Gastrocnemius medialis (tissue), 4 donors: ENCODE data around the gene GABRB1. TPM values are rescaled to one million over a fixed set of nuclear protein-coding genes. Genes with fewer than 3 reads are reported as not detected.

Source experiments
- ATAC-seq, 2 donors: fragments of 150-250 bp; one replicate each; pipeline ENCODE4 v1.9.1; 2016
- DNase-seq, 2 donors: peaks; one replicate each; pipeline ENCODE4 v3.0.0-alpha.2; 2019
- H3K27ac ChIP-seq, 4 donors: fragments of 200-600 bp; sonication (generic); 1 replicate in 1 of 4; 2 replicates in 3 of 4; pipeline ENCODE4 v1.5.1; 2016 to 2018; ENCODE audit warnings: mild to moderate bottlenecking in 2 of 4, moderate library complexity in 1 of 4
- H3K27me3 ChIP-seq, 3 donors: fragments of 200-600 bp; sonication (generic) in 2 of 3; 1 replicate in 1 of 3; 2 replicates in 2 of 3; pipeline versions ENCODE4 v1.5.1 to v1.6.0; 2016 to 2019; ENCODE audit warnings: mild to moderate bottlenecking in 1 of 3, moderate library complexity in 1 of 3
- H3K36me3 ChIP-seq, 2 donors: fragments of 200-600 bp; sonication (generic) in 1 of 2; one replicate each; pipeline ENCODE4 v1.5.1; 2017 to 2018
- H3K4me1 ChIP-seq, 2 donors: fragments of 200-600 bp; sonication (generic) in 1 of 2; one replicate each; pipeline ENCODE4 v1.5.1; 2016 to 2017; ENCODE audit warnings: mild to moderate bottlenecking in 2 of 2
- H3K4me3 ChIP-seq, 4 donors: fragments of 200-600 bp; sonication (generic) in 3 of 4; 1 replicate in 1 of 4; 2 replicates in 3 of 4; pipeline ENCODE4 v1.5.1; 2016 to 2019; ENCODE audit warnings: mild to moderate bottlenecking in 2 of 4
- H3K9me3 ChIP-seq, 3 donors: fragments of 200-600 bp; sonication (generic) in 2 of 3; 1 replicate in 1 of 3; 2 replicates in 2 of 3; pipeline ENCODE4 v1.5.1; 2016 to 2019
- POLR2A ChIP-seq, 2 donors: fragments of 450-650 bp; IDR thresholded peaks; one replicate each; pipeline ENCODE4 v1.6.1; 2017; ENCODE audit warnings: antibody characterized with exemption in 2 of 2, mild to moderate bottlenecking in 2 of 2, moderate library complexity in 2 of 2
- in situ Hi-C, 4 donors: fragments of 200-750 bp; cut with MboI; loops; one replicate each; pipeline versions ENCODE4 v1.15.0 to v1.8.0; 2017; ENCODE audit warnings: low sequenced_read_pairs in 4 of 4
- intact Hi-C: fragments of 100-400 bp; cut with DNase I; formaldehyde crosslinking; loops from one replicate; pipeline ENCODE4 v1.15.1; 2023; ENCODE audit warnings: low total_unique reads
- total RNA-seq, 4 donors: library from RNA; depleted of rRNA; stranded (reverse); fragments of >200 nt; gene quantifications; one replicate each; pipeline versions ENCODE4 v1.1.0 to v1.2.3, GENCODE V29; 2016
- TF ChIP-seq, protein P1 (sequence below), 5 experiments: fragments of 450-650 bp in 3 of 5; fragments of 200-600 bp in 2 of 5; sonication (generic) in 2 of 5; IDR thresholded peaks in 4 of 5; conservative IDR thresholded peaks in 1 of 5; 1 replicate in 4 of 5; 2 replicates in 1 of 5; pipeline ENCODE4 v1.5.1; 2016 to 2019; ENCODE audit warnings: antibody characterized with exemption in 5 of 5, mild to moderate bottlenecking in 3 of 5, moderate library complexity in 3 of 5

Gene GABRB1
- total RNA-seq, 4 donors from 2014 or later: not detected

DNA sequence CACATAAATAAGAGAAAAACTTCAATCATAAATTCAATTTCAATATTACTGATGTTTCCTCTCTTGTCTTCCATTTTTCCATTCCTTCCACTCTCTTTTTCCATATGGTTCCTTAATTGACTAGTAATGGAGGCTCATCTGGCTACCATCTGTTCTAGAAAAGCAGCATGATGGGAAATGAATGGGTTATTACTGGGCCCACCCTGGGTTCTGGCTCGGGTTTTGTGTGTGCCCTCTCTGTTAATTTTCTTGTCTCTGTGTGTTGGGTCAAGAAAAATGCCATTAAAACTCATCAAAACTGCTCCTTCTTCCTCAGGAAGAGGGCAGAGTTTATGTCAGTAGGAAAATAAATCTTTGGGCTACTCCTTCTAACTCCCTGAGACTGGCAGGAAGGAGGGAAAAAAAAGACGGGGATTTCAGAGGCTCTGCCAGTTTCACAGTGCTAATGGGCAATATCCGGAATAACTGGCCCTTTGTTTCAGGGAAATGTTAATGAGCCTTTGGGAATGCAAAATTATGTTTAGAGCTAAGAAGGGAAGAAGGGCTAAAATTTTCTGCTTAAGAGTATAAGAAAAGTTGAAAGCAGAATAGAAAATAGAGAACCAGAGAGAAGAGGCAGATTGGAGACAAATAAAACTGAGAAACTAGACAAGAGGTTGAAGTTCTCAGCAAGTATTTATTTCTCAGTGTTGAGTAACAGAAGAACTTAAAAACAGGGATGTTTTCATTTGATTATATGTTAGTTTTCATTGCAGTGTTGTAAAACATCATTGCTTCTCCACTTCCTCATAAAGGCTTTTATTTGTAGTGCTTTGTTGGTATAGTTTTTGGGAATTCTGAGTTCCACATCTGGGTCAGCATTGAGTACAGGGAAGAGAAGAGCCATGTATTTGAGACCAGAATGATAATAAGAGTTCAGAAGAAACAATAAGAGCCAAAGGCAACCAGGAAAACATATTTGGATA, 19.7 kb downstream of the GABRB1 start:
- DNase-seq: no peak
- Histone ChIP-seq H3K36me3 (no peaks in the 10 kb centered on the region), H3K4me3 (no peak overlapping the region), H3K27ac (no peak overlapping the region), H3K4me1 (no peaks in the 10 kb centered on the region), H3K27me3 (no peaks in the 10 kb centered on the region), H3K9me3 (no peaks in the 10 kb centered on the region)
- in situ Hi-C loops (no loop called here), intact Hi-C loops (no loop called here)
- TF ChIP-seq, protein P1, sequence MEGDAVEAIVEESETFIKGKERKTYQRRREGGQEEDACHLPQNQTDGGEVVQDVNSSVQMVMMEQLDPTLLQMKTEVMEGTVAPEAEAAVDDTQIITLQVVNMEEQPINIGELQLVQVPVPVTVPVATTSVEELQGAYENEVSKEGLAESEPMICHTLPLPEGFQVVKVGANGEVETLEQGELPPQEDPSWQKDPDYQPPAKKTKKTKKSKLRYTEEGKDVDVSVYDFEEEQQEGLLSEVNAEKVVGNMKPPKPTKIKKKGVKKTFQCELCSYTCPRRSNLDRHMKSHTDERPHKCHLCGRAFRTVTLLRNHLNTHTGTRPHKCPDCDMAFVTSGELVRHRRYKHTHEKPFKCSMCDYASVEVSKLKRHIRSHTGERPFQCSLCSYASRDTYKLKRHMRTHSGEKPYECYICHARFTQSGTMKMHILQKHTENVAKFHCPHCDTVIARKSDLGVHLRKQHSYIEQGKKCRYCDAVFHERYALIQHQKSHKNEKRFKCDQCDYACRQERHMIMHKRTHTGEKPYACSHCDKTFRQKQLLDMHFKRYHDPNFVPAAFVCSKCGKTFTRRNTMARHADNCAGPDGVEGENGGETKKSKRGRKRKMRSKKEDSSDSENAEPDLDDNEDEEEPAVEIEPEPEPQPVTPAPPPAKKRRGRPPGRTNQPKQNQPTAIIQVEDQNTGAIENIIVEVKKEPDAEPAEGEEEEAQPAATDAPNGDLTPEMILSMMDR (IDR thresholded peaks at IDR 0.05 in 4 of 5, conservative IDR thresholded peaks at IDR 0.05 in 1 of 5): no peak
- TF ChIP-seq POLR2A (IDR thresholded peaks at IDR 0.05): no peak
- no peak for ATAC-seq

DNA sequence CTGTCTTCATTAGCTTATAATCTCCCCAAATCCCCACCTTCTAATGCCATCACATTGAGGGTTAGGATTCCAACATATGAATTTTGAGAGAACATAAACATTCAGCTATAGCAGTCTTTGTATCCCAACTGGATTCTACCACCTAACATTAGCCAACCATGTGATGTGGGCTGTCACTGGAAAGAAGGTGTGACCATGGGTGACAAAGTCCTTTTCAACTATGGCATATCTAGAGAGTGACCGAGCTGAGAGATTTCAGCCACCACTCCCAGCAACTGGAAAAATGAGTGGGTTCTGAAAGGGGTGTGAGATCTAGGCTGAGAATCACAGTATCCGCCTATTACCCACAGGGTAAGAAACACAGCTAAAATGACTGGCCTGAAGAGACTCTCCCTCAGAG, 22.1 kb downstream of the GABRB1 start:
- TF ChIP-seq, protein P1 (IDR thresholded peaks at IDR 0.05 in 4 of 5, conservative IDR thresholded peaks at IDR 0.05 in 1 of 5): no peak
- TF ChIP-seq POLR2A (IDR thresholded peaks at IDR 0.05): no peak
- no peak overlapping the region for H3K4me3 ChIP-seq
- no peak for DNase-seq
- no peak for ATAC-seq
- no peaks in the 10 kb centered on the region for H3K27me3 ChIP-seq
- no peaks in the 10 kb centered on the region for H3K4me1 ChIP-seq
- intact Hi-C loops: no loop called here
- H3K27ac ChIP-seq: no peak overlapping the region
- no peaks in the 10 kb centered on the region for H3K9me3 ChIP-seq
- in situ Hi-C loops: no loop called here
- H3K36me3 ChIP-seq: no peaks in the 10 kb centered on the region

DNA sequence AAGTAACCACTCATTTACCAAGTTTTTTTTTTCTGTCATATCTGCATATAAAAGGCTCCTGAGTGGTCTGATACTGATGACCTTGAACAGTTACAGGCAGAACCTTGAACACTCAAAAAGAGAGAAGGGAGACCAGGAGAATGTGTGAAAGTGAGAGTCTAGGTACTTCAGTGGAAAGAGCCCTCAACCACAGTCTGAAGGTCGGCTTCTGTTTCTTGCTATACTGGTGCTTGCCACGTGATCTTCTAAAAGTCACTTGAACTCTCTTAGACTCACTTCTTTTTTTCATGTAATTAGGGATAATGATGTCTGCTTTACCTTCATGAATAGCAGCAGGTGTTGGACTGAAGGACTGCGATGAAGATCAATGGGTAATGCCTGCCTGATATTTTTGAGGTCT, 22.8 kb downstream of the GABRB1 start:
- Histone ChIP-seq H3K36me3 (no peaks in the 10 kb centered on the region), H3K4me1 (no peaks in the 10 kb centered on the region), H3K9me3 (no peaks in the 10 kb centered on the region), H3K27ac (no peak overlapping the region), H3K27me3 (no peaks in the 10 kb centered on the region), H3K4me3 (no peak overlapping the region)
- ATAC-seq: no peak
- TF ChIP-seq, protein P1 (IDR thresholded peaks at IDR 0.05 in 4 of 5, conservative IDR thresholded peaks at IDR 0.05 in 1 of 5): no peak
- TF ChIP-seq POLR2A (IDR thresholded peaks at IDR 0.05): no peak
- in situ Hi-C loops (no loop called here), intact Hi-C loops (no loop called here)
- DNase-seq: no peak

DNA sequence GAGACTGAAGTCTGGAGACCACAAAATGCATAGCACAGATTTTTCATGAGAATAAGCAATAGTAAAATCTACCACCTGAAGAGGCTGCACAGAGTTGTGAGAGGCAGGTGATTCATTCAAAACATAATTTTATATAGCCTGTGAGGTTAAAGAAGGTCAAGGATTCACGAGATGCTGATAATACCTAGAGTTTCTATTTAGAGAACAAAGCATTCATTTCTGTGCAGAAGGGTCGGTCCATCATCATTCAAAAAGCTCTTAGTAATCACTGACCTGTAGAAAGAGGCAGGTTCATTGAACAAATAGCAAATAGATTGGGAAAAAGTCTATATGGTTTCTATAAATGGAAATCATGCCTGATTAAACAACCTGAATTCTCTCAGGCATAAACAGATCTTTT, 26.6 kb downstream of the GABRB1 start:
- ATAC-seq (no peak), DNase-seq (no peak)
- Histone ChIP-seq H3K4me1 (no peaks in the 10 kb centered on the region), H3K4me3 (no peak overlapping the region), H3K27ac (no peak overlapping the region), H3K36me3 (no peaks in the 10 kb centered on the region), H3K27me3 (no peaks in the 10 kb centered on the region), H3K9me3 (no peaks in the 10 kb centered on the region)
- no peak for TF ChIP-seq POLR2A (IDR thresholded peaks at IDR 0.05)
- TF ChIP-seq, protein P1 (IDR thresholded peaks at IDR 0.05 in 4 of 5, conservative IDR thresholded peaks at IDR 0.05 in 1 of 5): no peak
- intact Hi-C loops (no loop called here), in situ Hi-C loops (no loop called here)
